IMR-90 (cell line): Measurements from ENCODE around the gene RBM42. TPM values are rescaled to one million over a fixed set of nuclear protein-coding genes. Genes with fewer than 3 reads are reported as not detected.
A peak's percentile ranks its signal among the peaks of the same experiment; 100 is the strongest.

Experiments
- ATAC-seq: fragments of 200-7000 bp; cut with Tn5 transposase; 2 replicates; pipeline ENCODE4 v1.9.1; 2020; ENCODE audit warnings: low read depth, mild to moderate bottlenecking, moderate library complexity
- BruUV-seq: library from RNA; stranded (reverse); fragments of 400-500 nt; replicated peaks from 2 replicates; lab custom pipeline; 2021; lab: Mats Ljungman, UMichigan
- CTCF ChIA-PET: fragments of 300-600 bp; formaldehyde crosslinking; extraction: SDS; loops from one replicate; lab custom pipeline; 2021; ENCODE audit warnings: antibody characterized with exemption; lab: Yijun Ruan, JAX
- POLR2A ChIA-PET: fragments of 300-600 bp; sonication (Branson Sonifier 250); formaldehyde crosslinking; loops from one replicate; lab custom pipeline; 2022; ENCODE audit warnings: antibody characterized with exemption; ENCODE audit not compliant: unreplicated experiment; lab: Charles Lee
- DNase-seq: peaks from one replicate; pipeline ENCODE4 v3.0.0; 2013
- H2AFZ ChIP-seq: replicated peaks from 2 replicates; pipeline ENCODE3; 2013; ENCODE audit warnings: low read length, mild to moderate bottlenecking; ENCODE audit not compliant: poor library complexity
- H2AK5ac ChIP-seq: 2 replicates; pipeline ENCODE4 v1.6.1; 2013; ENCODE audit warnings: low read depth, low read length, inconsistent platforms
- H2AK9ac ChIP-seq: replicated peaks from 2 replicates; pipeline ENCODE3; 2013; ENCODE audit warnings: mild to moderate bottlenecking, low read depth, low read length, moderate library complexity; ENCODE audit not compliant: poor library complexity
- H2BK120ac ChIP-seq: 2 replicates; pipeline ENCODE4 v1.6.1; 2013; ENCODE audit warnings: low read depth, low read length, inconsistent platforms
- H2BK15ac ChIP-seq: 3 replicates; pipeline ENCODE4 v1.6.1; 2013; ENCODE audit warnings: low read depth, low read length, inconsistent platforms
- H2BK20ac ChIP-seq: 2 replicates; pipeline ENCODE4 v1.6.1; 2013; ENCODE audit warnings: low read depth, mild to moderate bottlenecking, inconsistent platforms, low read length, moderate library complexity
- H2BK5ac ChIP-seq: 2 replicates; pipeline ENCODE4 v1.6.1; 2013; ENCODE audit warnings: mild to moderate bottlenecking, low read depth, low read length, inconsistent platforms; ENCODE audit not compliant: poor library complexity, severe bottlenecking
- H3K14ac ChIP-seq: replicated peaks from 2 replicates; pipeline ENCODE4 v1.6.1; 2013; ENCODE audit warnings: low read depth, low read length, inconsistent platforms
- H3K18ac ChIP-seq: 2 replicates; pipeline ENCODE4 v1.6.1; 2013; ENCODE audit warnings: low read depth, low read length, control low read depth
- H3K23ac ChIP-seq: 2 replicates; pipeline ENCODE4 v1.6.1; 2013; ENCODE audit warnings: low read depth, low read length, inconsistent platforms
- H3K27ac ChIP-seq: 2 replicates; pipeline ENCODE4 v1.5.1; 2013; ENCODE audit warnings: mild to moderate bottlenecking, control low read depth, low read length; ENCODE audit not compliant: insufficient read depth
- H3K27me3 ChIP-seq: 2 replicates; pipeline ENCODE4 v1.6.1; 2013; ENCODE audit warnings: low read length; ENCODE audit not compliant: control insufficient read depth, insufficient read depth
- H3K36me3 ChIP-seq: 2 replicates; pipeline ENCODE4 v1.6.1; 2013; ENCODE audit warnings: low read length, mixed read lengths; ENCODE audit not compliant: control insufficient read depth, insufficient read depth
- H3K4ac ChIP-seq: 2 replicates; pipeline ENCODE4 v1.6.1; 2013; ENCODE audit warnings: low read depth, low read length, inconsistent platforms
- H3K4me1 ChIP-seq: 2 replicates; pipeline ENCODE4 v1.6.1; 2013; ENCODE audit warnings: low read length, mixed read lengths; ENCODE audit not compliant: control insufficient read depth, insufficient read depth
- H3K4me2 ChIP-seq: 2 replicates; pipeline ENCODE4 v1.6.1; 2013; ENCODE audit warnings: low read depth, mild to moderate bottlenecking, control low read depth, low read length, moderate library complexity
- H3K4me3 ChIP-seq: 2 replicates; pipeline ENCODE4 v1.5.1; 2013; ENCODE audit warnings: low read depth, mild to moderate bottlenecking, control low read depth, low read length, moderate library complexity; ENCODE audit not compliant: insufficient read depth
- H3K56ac ChIP-seq: 2 replicates; pipeline ENCODE4 v1.6.1; 2013; ENCODE audit warnings: low read length, inconsistent platforms; ENCODE audit not compliant: insufficient read depth; ENCODE audit errors: extremely low read depth
- H3K79me1 ChIP-seq, 2 experiments: 2 replicates each; pipeline ENCODE4 v1.6.1; 2013; ENCODE audit warnings: low read length in 2 of 2, inconsistent platforms in 1 of 2, low read depth in 1 of 2
- H3K9ac ChIP-seq: 2 replicates; pipeline ENCODE4 v1.6.1; 2013; ENCODE audit warnings: low read depth, low read length, control low read depth
- H3K9me1 ChIP-seq: 2 replicates; pipeline ENCODE4 v1.6.1; 2013; ENCODE audit warnings: low read length, inconsistent platforms; ENCODE audit not compliant: insufficient read depth
- H3K9me3 ChIP-seq: 2 replicates; pipeline ENCODE4 v1.6.1; 2013; ENCODE audit warnings: low read length; ENCODE audit not compliant: control insufficient read depth, insufficient read depth
- H4K20me1 ChIP-seq: 2 replicates; pipeline ENCODE4 v1.6.1; 2013; ENCODE audit warnings: low read length, inconsistent platforms; ENCODE audit not compliant: insufficient read depth
- H4K5ac ChIP-seq: 2 replicates; pipeline ENCODE4 v1.6.1; 2013; ENCODE audit warnings: mild to moderate bottlenecking, low read depth, low read length, control low read depth
- H4K8ac ChIP-seq, 2 experiments: 2 replicates each; pipeline ENCODE4 v1.6.1; 2013; ENCODE audit warnings: low read depth in 2 of 2, low read length in 2 of 2, control low read depth in 1 of 2, inconsistent platforms in 1 of 2
- H4K91ac ChIP-seq: 2 replicates; pipeline ENCODE4 v1.6.1; 2013; ENCODE audit warnings: low read depth, low read length, inconsistent platforms; ENCODE audit not compliant: insufficient read depth
- BHLHE40 ChIP-seq: fragments of 150-350 bp; IDR thresholded peaks from 2 replicates; pipeline ENCODE4 v1.6.1; 2016; ENCODE audit warnings: mild to moderate bottlenecking, low read depth, low read length
- MAZ ChIP-seq: IDR thresholded peaks from 2 replicates; pipeline ENCODE4 v1.6.1; 2012; ENCODE audit warnings: low read depth, mild to moderate bottlenecking, low read length, improper control_type of control experiment, moderate library complexity, borderline replicate concordance
- WGBS, 2 experiments: methylation state at CpG; one replicate each; pipeline versions ENCODE4 v1.1.5 to v1.1.7; 2013; ENCODE audit warnings: missing lambda C conversion rate in 2 of 2; ENCODE audit not compliant: insufficient read length in 1 of 2; ENCODE audit errors: extremely low coverage in 2 of 2; 5-methylcytosine and 5-hydroxymethylcytosine counted together
- dilution Hi-C: fragments of 300-500 bp; cut with HindIII; formaldehyde crosslinking; loops from one replicate; pipeline ENCODE4 v1.14.3; 2018; ENCODE audit warnings: low sequenced_read_pairs; ENCODE audit not compliant: unreplicated experiment
- in situ Hi-C: fragments of 300-500 bp; cut with MboI; formaldehyde crosslinking; loops from 3 replicates; pipeline ENCODE4 v1.14.3; 2019; ENCODE audit warnings: low sequenced_read_pairs, inconsistent platforms, mixed read lengths
- intact Hi-C: fragments of 100-400 bp; cut with micrococcal nuclease; formaldehyde crosslinking; loops from 2 replicates; pipeline ENCODE4 v1.10.0; 2022
- polyA plus RNA-seq, 3 experiments: library from polyadenylated mRNA; depleted of rRNA; stranded (reverse); fragments of >200 nt; gene quantifications; 2 replicates each; pipeline ENCODE4 v1.2.3, GENCODE V29; 2012; ENCODE audit warnings: low replicate concordance in 1 of 3
- total RNA-seq: library from RNA; depleted of rRNA; stranded (reverse); fragments of >200 nt; gene quantifications from 2 replicates; pipeline ENCODE4 v1.2.3, GENCODE V29; 2012

Gene RBM42
- total and polyA plus RNA-seq, 2 of the 4 experiments (the other 2 are of a cell fraction) = 19.0 to 41.5 TPM

DNA sequence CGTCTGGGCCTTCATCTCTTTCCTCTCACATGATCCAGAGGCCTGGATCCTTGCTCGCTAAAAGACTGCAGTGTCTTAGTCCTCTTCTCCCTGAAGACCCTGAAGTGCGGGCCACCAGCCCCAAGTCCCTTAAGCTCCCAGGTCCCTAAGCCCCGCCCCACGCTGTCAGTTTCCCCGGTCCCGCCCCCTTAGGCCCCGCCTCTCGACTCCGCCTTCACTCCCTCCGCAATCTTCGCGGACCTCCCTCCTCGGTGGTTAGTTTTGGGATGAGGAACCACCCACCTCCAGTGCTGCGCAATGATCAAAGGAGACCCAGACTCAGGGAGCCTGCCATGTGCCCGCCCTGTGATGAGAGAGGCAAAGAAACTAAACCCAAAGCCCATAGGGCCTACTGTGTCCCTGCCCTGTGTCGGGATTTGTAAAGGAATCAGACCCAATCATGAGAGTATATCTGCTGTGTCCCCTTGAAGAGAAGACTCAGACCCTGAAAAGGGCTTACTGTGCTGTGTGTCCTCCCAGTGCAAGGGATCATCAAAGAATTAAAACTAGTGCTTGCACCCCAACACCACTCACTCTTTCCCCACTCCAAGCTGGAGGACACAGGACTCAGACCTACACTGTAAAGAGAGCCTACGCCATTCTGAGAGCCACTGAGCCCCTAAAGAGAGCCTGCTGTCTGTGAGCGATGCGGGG lies 16.3 kb downstream of the RBM42 start:
- Histone ChIP-seq H3K4me3 (peak overlapping the region; percentile 67), H2AK9ac (peak overlapping the region; percentile 92), H2BK20ac (peak overlapping the region; percentile 9; the same call in 1 of the 2 replicates), H4K8ac (peak overlapping the region; percentile 74 to 92; a peak in 3 of 4 replicates), H3K27me3 (no peaks in the 10 kb centered on the region), H3K14ac (peak overlapping the region; percentile 24; the same call in 1 of the 2 replicates), H2AK5ac (peak overlapping the region; percentile 83), H2BK15ac (peak overlapping the region; percentile 44; the same call in 1 of the 3 replicates), H3K79me1 (peaks cover 0 to 24% of the 10 kb centered on the region in 2 experiments; a peak in 2 of 4 replicates), H3K27ac (peak overlapping the region; percentile 38; the same call in 1 of the 2 replicates), H2AFZ (peak overlapping the region; percentile 98), H3K9ac (peak overlapping the region; percentile 39; the same call in 1 of the 2 replicates), H3K18ac (no peak overlapping the region), H3K4me2 (peak overlapping the region; percentile 83), H3K56ac (no peak overlapping the region), H4K20me1 (peaks cover 9% of the 10 kb centered on the region), H3K9me1 (peaks cover 23% of the 10 kb centered on the region), H3K9me3 (no peaks in the 10 kb centered on the region), H4K5ac (peak overlapping the region; percentile 31), H3K36me3 (no peaks in the 10 kb centered on the region), H4K91ac (peak overlapping the region; percentile 24; the same call in 1 of the 2 replicates), H2BK120ac (peak overlapping the region; percentile 64), H3K23ac (peak overlapping the region; percentile 72; the same call in 1 of the 2 replicates), H3K4ac (peak overlapping the region; percentile 45), H3K4me1 (peaks cover 11% of the 10 kb centered on the region), H2BK5ac (peak overlapping the region; percentile 37)
- ChIA-PET CTCF (no interaction called here), POLR2A (interaction anchor here (0.6 kb wide), 1 partner anchor 32 kb away, joined by 3 read pairs; the partner anchor contains the start of gene HAUS5)
- no TSS peak for BruUV-seq
- DNase-seq (peak; percentile 16), ATAC-seq (peak; percentile 39)
- TF ChIP-seq MAZ = 0 out of 2 replicates have a peak, but pooled peaks have one; percentile 14
- no peak for TF ChIP-seq BHLHE40
- in situ Hi-C loops = no loop called here
- 18% methylated on average over 5 of the region's 20 CpGs; no CpG with 5 or more reads in 1 of the 2 experiments for WGBS, 2 experiments
- dilution Hi-C loops = no loop called here
- intact Hi-C loops = loop anchor here (2.0 kb wide), 1 partner anchor 72 kb away; no protein-coding TSS in a partner anchor
